Measurements from ENCODE around the gene PPT2. TPM values are rescaled to one million over a fixed set of nuclear protein-coding genes. Genes with fewer than 3 reads are reported as not detected.
"Not testable (repeated sequence)": the region's sequence is repeated elsewhere in the genome, so short reads cannot be mapped to it uniquely, and the experiment has no call there.

PPT2 gene
- polyA plus RNA-seq, 1 experiment = 31.9 TPM

GRCh38 chr6:32191696-32192607, 38.0 kb downstream of the PPT2 start:
- CTCF ChIA-PET = interaction anchor here (1.5 to 2.1 kb wide), 3 partner anchors 15 to 73 kb away, joined by 6 to 9 read pairs (median 7); no protein-coding TSS in a partner anchor
- no peak for TF ChIP-seq CTCF (IDR thresholded peaks at IDR 0.05; ENCODE audit: insufficient read depth, low read depth, low read length)
- H3K27me3 ChIP-seq (ENCODE audit: control insufficient read depth, insufficient read depth, low read length) = no peaks in the 10 kb centered on the region
- POLR2A ChIA-PET = no interaction called here
- no peak for DNase-seq (ENCODE audit: low read depth)
- peak overlapping the region; percentile 7; the same call in 1 of the 2 replicates for H3K4me3 ChIP-seq (ENCODE audit: low read depth, low read length)
- peaks cover 3% of the 10 kb centered on the region; the same call in 1 of the 2 replicates for H3K36me3 ChIP-seq (ENCODE audit: control insufficient read depth, insufficient read depth, low read length)

- no peaks in the 10 kb centered on the region for H3K27me3 ChIP-seq (ENCODE audit: control insufficient read depth, insufficient read depth, low read length)
- CTCF ChIA-PET = interaction anchor here (0.9 to 1.6 kb wide), 3 partner anchors 53 to 79 kb away, joined by 4 to 9 read pairs (median 6); no protein-coding TSS in a partner anchor
- DNase-seq (ENCODE audit: low read depth) = no peak
- POLR2A ChIA-PET = no interaction called here
- no peak for TF ChIP-seq CTCF (IDR thresholded peaks at IDR 0.05; ENCODE audit: insufficient read depth, low read depth, low read length)
- peaks cover 2% of the 10 kb centered on the region; the same call in 1 of the 2 replicates for H3K36me3 ChIP-seq (ENCODE audit: control insufficient read depth, insufficient read depth, low read length)
- peak within 1 kb of the TSS; percentile 7; the same call in 1 of the 2 replicates for H3K4me3 ChIP-seq (ENCODE audit: low read depth, low read length)
Measured at GRCh38 chr6:32192608-32193039, 38.7 kb downstream of the PPT2 start, which contains the start of gene GPSM3. Gene GPSM3, minus strand, starts transcription at chr6:32192643. Its CDS starts 130 bp downstream, at chr6:32192513.

GRCh38 chr6:32193096-32193495, 39.2 kb downstream of the PPT2 start:
- POLR2A ChIA-PET; DNase-seq (ENCODE audit: low read depth); H3K36me3 ChIP-seq (ENCODE audit: control insufficient read depth, insufficient read depth, low read length); H3K27me3 ChIP-seq (ENCODE audit: control insufficient read depth, insufficient read depth, low read length); H3K4me3 ChIP-seq (ENCODE audit: low read depth, low read length): not testable (repeated sequence)
- CTCF ChIA-PET = interaction anchor here (0.9 to 1.6 kb wide), 3 partner anchors 52 to 79 kb away, joined by 4 to 9 read pairs (median 6); no protein-coding TSS in a partner anchor

- no peaks in the 10 kb centered on the region for H3K27me3 ChIP-seq (ENCODE audit: control insufficient read depth, insufficient read depth, low read length)
- POLR2A ChIA-PET = no interaction called here
- no peak overlapping the region for H3K4me3 ChIP-seq (ENCODE audit: low read depth, low read length)
- H3K36me3 ChIP-seq (ENCODE audit: control insufficient read depth, insufficient read depth, low read length) = no peaks in the 10 kb centered on the region
- no peak for TF ChIP-seq CTCF (IDR thresholded peaks at IDR 0.05; ENCODE audit: insufficient read depth, low read depth, low read length)
- no peak for DNase-seq (ENCODE audit: low read depth)
- CTCF ChIA-PET = interaction anchor here (1.3 to 2.2 kb wide), 3 partner anchors 18 to 111 kb away, joined by 6 to 10 read pairs (median 7); partner anchors contain the start of gene AGPAT1
Measured at GRCh38 chr6:32194388-32194787, 40.4 kb downstream of the PPT2 start.

- no peaks in the 10 kb centered on the region for H3K36me3 ChIP-seq (ENCODE audit: control insufficient read depth, insufficient read depth, low read length)
- DNase-seq (ENCODE audit: low read depth) = no peak
- H3K4me3 ChIP-seq (ENCODE audit: low read depth, low read length) = peak overlapping the region; percentile 35
- POLR2A ChIA-PET = interaction anchor here (0.8 to 1.5 kb wide), 3 partner anchors 18 to 777 kb away, joined by 3 to 5 read pairs (median 3); no protein-coding TSS in a partner anchor
- CTCF ChIA-PET = interaction anchor here (0.9 to 2.2 kb wide), 11 partner anchors 16 to 148 kb away, joined by 3 to 10 read pairs (median 5); partner anchors contain the start of genes AGPAT1 and EGFL8
- no peaks in the 10 kb centered on the region for H3K27me3 ChIP-seq (ENCODE audit: control insufficient read depth, insufficient read depth, low read length)
- TF ChIP-seq CTCF (IDR thresholded peaks at IDR 0.05; ENCODE audit: insufficient read depth, low read depth, low read length) = peak; percentile 61
Measured at GRCh38 chr6:32194825-32195651, 41.1 kb downstream of the PPT2 start.
